AG04450 (cell line): ENCODE data around the gene ZMYND8. TPM values are rescaled to one million over a fixed set of nuclear protein-coding genes. Genes with fewer than 3 reads are reported as not detected.

Experiments used
- CTCF ChIA-PET: fragments of 300-600, 350-600 bp; formaldehyde crosslinking; extraction: SDS; loops from one replicate; lab custom pipeline; 2022; ENCODE audit warnings: antibody characterized with exemption, inconsistent platforms; lab: Charles Lee
- POLR2A ChIA-PET: fragments of 350-600 bp; formaldehyde crosslinking; extraction: SDS; loops from one replicate; lab custom pipeline; 2021; ENCODE audit warnings: antibody characterized with exemption, inconsistent platforms; lab: Yijun Ruan, JAX
- DNase-seq: peaks from one replicate; pipeline ENCODE4 v3.0.0-alpha.2; 2011; ENCODE audit warnings: low read depth, low spot score
- H3K27ac ChIP-seq: one replicate; pipeline ENCODE4 v1.5.1; 2012; ENCODE audit warnings: low read depth, low read length, control low read depth
- H3K27me3 ChIP-seq: one replicate; pipeline ENCODE4 v1.6.0; 2012; ENCODE audit warnings: low read length; ENCODE audit not compliant: control insufficient read depth, insufficient read depth
- H3K4me3 ChIP-seq: 2 replicates; pipeline ENCODE4 v1.5.1; 2011; ENCODE audit warnings: mild to moderate bottlenecking, low read depth, low read length, control low read depth
- H3K9me3 ChIP-seq: 2 replicates; pipeline ENCODE4 v1.5.1; 2012; ENCODE audit warnings: low read length; ENCODE audit not compliant: control insufficient read depth, insufficient read depth
- polyA plus RNA-seq: library from polyadenylated mRNA; depleted of rRNA; stranded (reverse); fragments of >200 nt; gene quantifications from 2 replicates; pipeline ENCODE4 v1.2.3, GENCODE V29; 2011
- TF ChIP-seq, protein P1 (sequence below): IDR thresholded peaks from 2 replicates; pipeline ENCODE4 v1.5.1; 2011; ENCODE audit warnings: low read depth, low read length, control low read depth, inconsistent platforms

The ZMYND8 gene
- polyA plus RNA-seq, 1 experiment: 23.1 TPM

DNA sequence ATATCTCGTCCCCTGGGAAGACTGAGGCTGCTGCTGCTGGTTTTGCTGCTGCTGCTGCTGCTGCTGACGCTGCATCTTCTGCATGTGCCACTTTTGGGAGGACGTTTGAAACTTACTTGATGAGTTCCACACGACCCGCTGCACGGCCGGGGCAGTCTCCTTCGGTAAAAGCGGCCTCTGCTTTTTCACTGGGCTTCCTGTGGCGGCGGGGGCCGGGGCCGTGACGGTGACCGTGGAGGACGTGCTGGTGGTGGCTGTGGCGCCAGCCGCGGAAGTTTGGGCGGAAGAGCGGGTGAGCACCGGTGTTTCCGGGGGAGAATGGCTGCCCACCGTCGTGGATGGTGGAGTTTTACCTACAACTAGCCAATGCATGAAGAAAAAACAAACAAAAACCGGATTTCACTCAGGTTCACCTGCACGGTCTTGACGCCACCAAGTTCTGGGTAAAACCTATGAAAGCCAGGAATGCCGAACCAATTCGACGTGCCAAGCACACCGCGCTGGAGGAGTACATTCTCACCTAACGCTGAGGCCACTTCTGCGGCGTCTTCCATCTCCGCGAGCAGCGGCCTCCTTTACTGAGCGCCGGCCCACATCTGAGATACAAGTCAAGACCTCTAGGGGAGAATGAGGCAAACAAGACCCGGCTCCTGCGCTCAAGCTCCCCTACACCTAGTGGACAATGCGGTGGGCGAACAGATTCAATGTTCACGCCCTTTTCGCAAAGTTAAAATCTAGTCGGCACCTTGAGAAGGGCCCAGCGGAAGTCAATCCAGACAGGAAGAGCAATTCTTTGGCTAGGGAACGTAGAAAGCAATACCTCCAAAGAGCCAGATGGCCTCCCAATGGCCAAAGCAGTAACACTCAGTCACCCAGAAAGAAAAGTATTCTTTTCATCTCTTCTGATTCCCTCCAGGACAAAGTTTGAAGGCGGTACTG lies 117.5 kb downstream of the ZMYND8 start:
- POLR2A ChIA-PET: no interaction called here
- no peak for DNase-seq
- H3K4me3 ChIP-seq: no peak overlapping the region
- H3K27me3 ChIP-seq: no peaks in the 10 kb centered on the region
- H3K27ac ChIP-seq: no peak overlapping the region
- peaks cover 7% of the 10 kb centered on the region; the same call in 1 of the 2 replicates for H3K9me3 ChIP-seq
- CTCF ChIA-PET: interaction anchor here (1.0 to 5.4 kb wide), 2 partner anchors 33 to 34 kb away, joined by 3 to 37 read pairs; no protein-coding TSS in a partner anchor
- TF ChIP-seq, protein P1, sequence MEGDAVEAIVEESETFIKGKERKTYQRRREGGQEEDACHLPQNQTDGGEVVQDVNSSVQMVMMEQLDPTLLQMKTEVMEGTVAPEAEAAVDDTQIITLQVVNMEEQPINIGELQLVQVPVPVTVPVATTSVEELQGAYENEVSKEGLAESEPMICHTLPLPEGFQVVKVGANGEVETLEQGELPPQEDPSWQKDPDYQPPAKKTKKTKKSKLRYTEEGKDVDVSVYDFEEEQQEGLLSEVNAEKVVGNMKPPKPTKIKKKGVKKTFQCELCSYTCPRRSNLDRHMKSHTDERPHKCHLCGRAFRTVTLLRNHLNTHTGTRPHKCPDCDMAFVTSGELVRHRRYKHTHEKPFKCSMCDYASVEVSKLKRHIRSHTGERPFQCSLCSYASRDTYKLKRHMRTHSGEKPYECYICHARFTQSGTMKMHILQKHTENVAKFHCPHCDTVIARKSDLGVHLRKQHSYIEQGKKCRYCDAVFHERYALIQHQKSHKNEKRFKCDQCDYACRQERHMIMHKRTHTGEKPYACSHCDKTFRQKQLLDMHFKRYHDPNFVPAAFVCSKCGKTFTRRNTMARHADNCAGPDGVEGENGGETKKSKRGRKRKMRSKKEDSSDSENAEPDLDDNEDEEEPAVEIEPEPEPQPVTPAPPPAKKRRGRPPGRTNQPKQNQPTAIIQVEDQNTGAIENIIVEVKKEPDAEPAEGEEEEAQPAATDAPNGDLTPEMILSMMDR: no peak

DNA sequence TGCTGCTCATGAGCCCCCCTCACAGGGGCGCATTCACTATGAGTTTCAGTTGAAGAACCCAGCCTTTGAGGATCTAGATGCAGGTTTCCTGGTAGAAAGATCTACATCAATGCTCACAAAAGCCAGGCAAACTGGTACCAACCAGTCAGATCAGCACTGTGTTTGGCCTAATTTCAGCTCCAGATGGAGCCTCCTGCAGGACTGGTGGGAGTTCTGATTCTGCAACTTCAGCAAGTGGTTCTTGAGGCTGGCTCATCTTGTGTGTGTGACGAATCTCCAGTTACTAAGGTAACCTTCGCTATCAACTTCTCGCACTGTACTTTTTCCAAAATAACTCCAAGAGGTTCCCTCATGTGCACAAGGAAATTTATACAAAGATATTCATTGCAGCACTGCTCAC lies 118.8 kb downstream of the ZMYND8 start:
- TF ChIP-seq, protein P1: no peak
- POLR2A ChIA-PET: no interaction called here
- CTCF ChIA-PET: interaction anchor here (1.0 kb wide), 1 partner anchor 35 kb away, joined by 3 read pairs; no protein-coding TSS in a partner anchor
- H3K27me3 ChIP-seq: no peaks in the 10 kb centered on the region
- H3K27ac ChIP-seq: no peak overlapping the region
- H3K4me3 ChIP-seq: no peak overlapping the region
- no peak for DNase-seq
- peaks cover 7% of the 10 kb centered on the region; the same call in 1 of the 2 replicates for H3K9me3 ChIP-seq

DNA sequence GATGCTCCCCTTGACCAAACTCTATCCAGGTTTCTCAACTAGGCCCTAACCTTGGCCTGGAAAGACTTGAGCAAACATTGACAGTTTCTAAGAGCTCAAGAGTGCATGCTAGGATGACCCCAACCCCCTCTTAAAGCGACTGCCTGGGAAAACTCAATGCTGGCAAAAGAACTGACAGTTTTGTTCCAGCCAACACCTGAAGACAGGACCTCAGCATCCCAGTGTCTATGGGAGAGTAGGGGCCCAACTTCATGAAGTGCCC lies 119.9 kb downstream of the ZMYND8 start:
- Histone ChIP-seq H3K27me3 (no peaks in the 10 kb centered on the region), H3K9me3 (peaks cover 7% of the 10 kb centered on the region; the same call in 1 of the 2 replicates), H3K27ac (no peak overlapping the region), H3K4me3 (no peak overlapping the region)
- no peak for DNase-seq
- POLR2A ChIA-PET: no interaction called here
- TF ChIP-seq, protein P1: no peak
- CTCF ChIA-PET: interaction anchor here (1.0 kb wide), 1 partner anchor 484 kb away, joined by 3 read pairs; no protein-coding TSS in a partner anchor

DNA sequence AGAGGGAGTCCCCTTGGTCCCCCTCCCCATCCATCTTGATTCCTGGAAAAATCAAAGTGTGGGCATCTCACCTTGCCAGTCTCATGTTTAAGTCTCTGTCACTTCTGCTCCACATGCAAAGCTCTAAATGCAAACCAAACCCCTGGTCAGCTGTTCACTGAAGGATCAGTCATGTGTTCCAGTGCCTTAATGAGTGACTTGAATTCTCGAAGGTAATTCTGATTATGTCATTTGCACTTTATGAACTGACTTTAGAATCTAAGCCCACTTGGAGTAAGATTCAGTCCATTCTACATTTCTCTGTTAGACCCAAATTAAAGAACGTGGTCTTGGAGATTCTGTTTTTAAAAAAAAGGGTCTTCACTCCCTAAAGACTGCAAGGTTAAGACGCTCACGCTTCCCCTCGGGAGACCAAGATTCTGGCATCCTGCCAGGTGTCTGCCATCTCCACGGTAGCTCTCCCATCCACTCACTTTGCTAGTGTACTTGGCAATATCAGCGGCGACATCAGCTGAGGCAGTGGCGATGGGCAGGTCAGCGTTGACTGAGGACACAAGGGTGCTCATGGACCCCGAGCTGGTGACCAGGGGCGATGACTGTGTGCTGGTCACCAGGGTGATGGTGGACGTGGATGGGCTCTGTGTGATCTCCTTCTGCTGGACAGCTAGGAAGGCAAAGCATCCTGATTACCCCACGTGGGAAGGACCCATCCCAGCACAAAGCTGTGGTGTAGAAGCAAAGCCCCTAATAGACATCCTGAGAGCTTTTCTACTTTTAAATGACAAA lies 120.5 kb downstream of the ZMYND8 start:
- H3K9me3 ChIP-seq: peaks cover 7% of the 10 kb centered on the region; the same call in 1 of the 2 replicates
- no peak overlapping the region for H3K4me3 ChIP-seq
- POLR2A ChIA-PET: no interaction called here
- H3K27me3 ChIP-seq: no peaks in the 10 kb centered on the region
- CTCF ChIA-PET: interaction anchor here (0.7 kb wide), 1 partner anchor 148 kb away, joined by 3 read pairs; no protein-coding TSS in a partner anchor
- no peak overlapping the region for H3K27ac ChIP-seq
- DNase-seq: no peak
- TF ChIP-seq, protein P1: no peak
